Stimulated activated CD8-positive, alpha-beta memory T cell treated with anti-CD3 and anti-CD28 coated beads, Interleukin-15, amount 100 ng/mL, for 48 hours (primary cell): ENCODE results near the gene NAB1.

ENCODE experiments used
- DNase-seq, 2 donors: peaks; one replicate each; pipeline ENCODE4 v3.0.0-alpha.2; 2020; ENCODE audit warnings: low read depth in 2 of 2

The NAB1 gene

GRCh38 chr2:190713471-190713870 lies 64.6 kb downstream of the NAB1 start:
- DNase-seq, result no peak

- DNase-seq, result no peak
Measured at GRCh38 chr2:190714958-190715357, 66.1 kb downstream of the NAB1 start.

GRCh38 chr2:190716176-190716807 lies 67.4 kb downstream of the NAB1 start:
- no peak for DNase-seq

GRCh38 chr2:190717306-190717705 lies 68.4 kb downstream of the NAB1 start:
- DNase-seq, result no peak

- no peak for DNase-seq
Measured at GRCh38 chr2:190717764-190718651, 69.1 kb downstream of the NAB1 start.

GRCh38 chr2:190718652-190719526 lies 70.0 kb downstream of the NAB1 start:
- peak; percentile 60 to 77 for DNase-seq

- no peak for DNase-seq
Measured at GRCh38 chr2:190720276-190720675, 71.4 kb downstream of the NAB1 start.

GRCh38 chr2:190720691-190721090 lies 71.8 kb downstream of the NAB1 start:
- DNase-seq, result no peak

GRCh38 chr2:190722061-190722759 lies 73.3 kb downstream of the NAB1 start:
- DNase-seq, result no peak

- no peak for DNase-seq
Measured at GRCh38 chr2:190722835-190723234, 74.0 kb downstream of the NAB1 start.

- no peak for DNase-seq
Measured at GRCh38 chr2:190723397-190724090, 74.7 kb downstream of the NAB1 start.

- DNase-seq, result no peak
Measured at GRCh38 chr2:190726255-190726654, 77.4 kb downstream of the NAB1 start.

- DNase-seq, result no peak
Measured at GRCh38 chr2:190736355-190736754, 87.5 kb downstream of the NAB1 start.

GRCh38 chr2:190740449-190740848 lies 91.6 kb downstream of the NAB1 start:
- DNase-seq, result no peak
